ENCODE results near the gene CD300LF.

Gene CD300LF

DNA sequence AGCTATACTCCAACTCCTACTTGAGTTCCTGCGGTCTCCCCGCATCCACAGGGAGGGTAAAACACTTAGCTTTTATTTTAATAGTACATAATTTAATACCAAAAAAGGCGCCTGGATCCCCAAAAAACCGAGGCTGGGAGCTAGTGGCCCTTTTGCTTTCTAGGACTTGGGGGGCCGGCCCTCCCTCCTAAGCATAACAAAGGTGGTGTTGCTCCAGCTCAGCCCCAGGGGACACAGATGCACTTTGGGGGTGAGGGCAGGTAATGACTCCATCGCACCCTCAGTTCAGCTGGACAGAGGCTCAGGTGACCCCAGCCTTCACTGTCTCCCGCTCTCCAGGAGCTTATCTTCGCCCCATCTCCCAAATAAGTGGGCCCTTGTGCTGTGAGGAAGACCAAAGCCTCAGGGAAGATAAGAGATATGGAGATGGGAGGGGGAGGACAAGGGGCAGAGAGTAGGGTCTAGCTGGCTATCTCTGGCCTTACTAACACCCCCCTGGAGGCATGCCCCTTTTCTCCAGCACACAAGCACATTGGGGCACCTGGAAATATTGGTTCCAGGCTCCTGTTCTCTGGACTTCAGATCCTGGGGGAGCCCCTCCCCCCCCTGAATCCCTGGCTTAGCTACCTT lies 32.9 kb upstream of the CD300LF start:
- no peak for DNase-seq

DNA sequence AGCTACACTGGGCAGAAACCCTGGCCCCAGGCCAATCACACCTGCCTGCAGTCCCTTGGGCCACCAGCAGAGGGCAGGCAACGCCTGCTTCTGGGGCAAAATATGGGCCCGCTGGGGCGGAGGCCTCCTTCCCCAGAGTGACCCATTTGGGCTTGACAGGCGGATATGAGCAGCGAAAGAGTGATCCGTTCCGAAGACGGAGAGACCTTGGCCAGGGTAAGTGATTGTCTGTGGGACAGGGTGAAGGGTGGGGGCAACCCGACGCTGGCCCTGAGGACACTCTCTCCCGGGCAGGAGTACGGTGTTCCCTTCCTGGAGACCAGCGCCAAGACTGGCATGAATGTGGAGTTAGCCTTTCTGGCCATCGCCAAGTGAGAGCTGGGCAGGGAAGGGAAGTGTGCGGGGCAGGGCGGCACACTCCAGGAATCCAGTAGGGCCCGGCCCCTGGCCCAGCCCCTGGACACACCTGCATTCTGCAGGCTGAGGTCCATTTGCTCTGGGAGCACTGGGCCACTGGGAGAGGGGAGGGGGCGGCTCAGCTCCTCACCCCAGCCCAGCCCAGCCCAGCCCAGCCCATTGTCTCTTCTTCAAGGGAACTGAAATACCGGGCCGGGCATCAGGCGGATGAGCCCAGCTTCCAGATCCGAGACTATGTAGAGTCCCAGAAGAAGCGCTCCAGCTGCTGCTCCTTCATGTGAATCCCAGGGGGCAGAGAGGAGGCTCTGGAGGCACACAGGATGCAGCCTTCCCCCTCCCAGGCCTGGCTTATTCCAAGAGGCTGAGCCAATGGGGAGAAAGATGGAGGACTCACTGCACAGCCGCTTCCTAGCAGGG lies 32.2 kb upstream of the CD300LF start:
- DNase-seq = peak; percentile 84

DNA sequence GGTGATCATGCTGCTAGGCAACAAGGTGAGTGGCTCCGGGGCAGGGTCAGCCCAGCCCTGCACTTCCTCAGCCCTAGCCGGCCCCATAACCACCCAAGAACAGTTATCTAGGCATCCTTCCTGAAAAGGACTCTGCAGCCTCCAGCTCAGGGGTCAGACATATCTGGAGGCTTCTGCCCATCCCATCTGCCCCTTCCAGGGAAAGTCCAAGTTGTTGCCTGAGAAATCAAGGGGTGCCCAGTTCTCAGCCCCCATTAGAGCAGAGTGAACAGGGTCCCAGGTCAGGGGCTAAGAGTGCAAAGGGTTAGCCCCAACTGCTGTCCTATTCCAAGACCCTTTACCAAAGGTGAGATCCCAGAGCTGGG lies 31.6 kb upstream of the CD300LF start:
- DNase-seq = no peak

DNA sequence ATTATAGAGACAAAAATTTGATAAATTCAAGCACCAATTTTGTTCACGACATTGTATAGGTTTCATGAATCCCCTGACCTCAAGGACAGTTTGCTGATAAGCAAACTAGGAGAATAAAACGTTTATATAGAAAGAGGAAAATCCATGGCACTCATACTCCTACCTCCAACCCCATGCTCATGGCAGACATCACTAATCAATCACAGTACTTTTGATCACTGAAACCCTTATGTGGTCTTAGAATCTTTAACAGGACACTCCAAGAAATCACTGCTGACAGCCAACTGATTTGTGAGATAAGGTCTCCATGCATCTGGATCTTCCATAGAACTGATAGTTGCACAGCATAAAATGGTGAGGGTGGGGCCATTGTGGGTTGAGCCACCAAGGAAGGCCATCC lies 31.0 kb upstream of the CD300LF start:
- DNase-seq = no peak

DNA sequence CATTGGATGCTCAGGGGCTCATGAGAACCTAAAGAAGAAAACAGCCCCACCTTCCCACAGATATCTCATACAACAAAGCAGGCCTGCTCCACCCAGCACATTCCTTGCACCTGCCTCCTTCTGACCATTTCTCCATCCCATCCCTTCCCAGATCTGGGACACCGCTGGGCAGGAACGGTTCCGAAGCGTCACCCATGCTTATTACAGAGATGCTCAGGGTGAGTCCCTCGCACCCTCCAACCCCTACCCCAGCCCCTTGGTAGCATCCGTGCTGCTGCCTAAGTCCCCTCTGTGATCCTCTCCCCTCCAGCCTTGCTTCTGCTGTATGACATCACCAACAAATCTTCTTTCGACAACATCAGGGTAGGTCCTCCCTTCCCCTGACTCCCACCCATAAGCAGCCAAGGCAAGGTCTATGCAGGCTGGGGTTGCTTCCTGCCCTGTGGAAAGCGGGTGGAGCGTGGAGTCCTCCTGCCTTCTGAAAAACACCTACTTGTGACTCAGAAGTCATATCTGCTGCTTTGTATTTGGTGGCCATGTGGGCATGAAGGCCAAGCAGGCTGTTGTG lies 30.3 kb upstream of the CD300LF start:
- DNase-seq = peak; percentile 30

DNA sequence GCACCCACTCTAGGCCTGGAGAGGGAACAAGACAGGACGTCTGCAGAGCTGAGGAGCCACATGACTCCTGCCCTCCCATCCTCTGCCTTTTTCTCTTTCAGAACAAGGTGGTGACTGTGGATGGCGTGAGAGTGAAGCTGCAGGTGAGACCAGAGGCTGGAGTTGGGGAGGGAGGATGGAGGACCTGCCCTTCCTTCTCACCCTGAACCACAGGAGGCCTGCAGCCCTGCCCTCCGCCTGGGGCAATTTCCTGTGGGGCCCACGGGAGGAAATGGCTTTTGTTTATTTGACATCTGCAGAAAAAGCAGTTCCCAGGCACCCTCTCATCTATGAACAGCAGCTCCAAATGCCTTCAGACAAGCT lies 29.4 kb upstream of the CD300LF start:
- DNase-seq = peak; percentile 77

DNA sequence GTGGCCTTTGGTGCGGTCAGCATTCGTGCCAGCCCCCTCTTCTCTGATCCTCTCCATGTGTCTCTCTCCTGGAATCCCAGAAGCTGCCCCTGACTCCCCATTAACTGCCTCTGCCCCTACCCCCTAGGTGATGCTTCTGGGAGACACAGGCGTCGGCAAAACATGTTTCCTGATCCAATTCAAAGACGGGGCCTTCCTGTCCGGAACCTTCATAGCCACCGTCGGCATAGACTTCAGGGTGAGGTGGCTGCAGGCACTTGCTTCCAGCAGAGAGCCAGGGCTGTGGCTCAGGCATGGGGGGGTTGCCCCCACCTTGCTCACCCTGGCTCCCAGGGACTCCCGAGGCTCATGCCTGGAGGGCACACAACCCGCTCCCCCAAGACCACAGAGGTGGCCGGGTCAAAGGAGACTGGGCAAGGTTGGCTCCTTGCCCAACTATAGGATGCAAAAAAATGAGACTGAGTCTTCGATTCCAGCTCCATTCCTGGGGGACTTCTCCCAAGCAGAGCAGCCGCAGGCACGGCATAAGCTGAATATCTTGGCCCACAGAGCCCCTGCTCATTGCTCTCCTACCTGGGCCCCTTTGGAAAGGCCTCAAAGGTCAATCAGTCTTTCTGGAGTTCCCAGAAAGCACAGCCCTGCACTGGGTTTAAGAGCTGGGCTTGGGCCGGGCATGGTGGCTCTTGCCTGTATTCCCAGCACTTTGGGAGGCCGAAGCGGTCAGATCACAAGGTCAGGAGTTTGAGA lies 28.1 kb upstream of the CD300LF start:
- no peak for DNase-seq

DNA sequence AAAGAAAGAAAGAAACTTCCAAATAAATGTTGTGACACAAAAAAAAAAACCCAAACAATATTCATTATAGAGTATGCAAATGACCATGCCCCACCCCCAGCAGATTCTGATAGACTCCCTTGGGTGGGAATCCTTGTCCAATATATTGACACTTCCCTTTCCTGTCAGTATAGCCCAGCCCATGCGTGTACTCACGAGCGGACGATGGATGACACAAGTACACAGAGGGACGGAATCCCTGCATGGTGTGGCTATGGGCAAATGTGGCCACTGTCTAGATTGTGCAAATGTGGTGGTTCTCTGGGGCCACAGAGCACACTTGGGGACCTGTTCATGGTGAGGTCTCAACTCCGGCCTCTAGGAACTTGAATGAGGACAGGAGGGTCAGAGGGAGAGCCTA lies 27.4 kb upstream of the CD300LF start:
- DNase-seq = no peak

DNA sequence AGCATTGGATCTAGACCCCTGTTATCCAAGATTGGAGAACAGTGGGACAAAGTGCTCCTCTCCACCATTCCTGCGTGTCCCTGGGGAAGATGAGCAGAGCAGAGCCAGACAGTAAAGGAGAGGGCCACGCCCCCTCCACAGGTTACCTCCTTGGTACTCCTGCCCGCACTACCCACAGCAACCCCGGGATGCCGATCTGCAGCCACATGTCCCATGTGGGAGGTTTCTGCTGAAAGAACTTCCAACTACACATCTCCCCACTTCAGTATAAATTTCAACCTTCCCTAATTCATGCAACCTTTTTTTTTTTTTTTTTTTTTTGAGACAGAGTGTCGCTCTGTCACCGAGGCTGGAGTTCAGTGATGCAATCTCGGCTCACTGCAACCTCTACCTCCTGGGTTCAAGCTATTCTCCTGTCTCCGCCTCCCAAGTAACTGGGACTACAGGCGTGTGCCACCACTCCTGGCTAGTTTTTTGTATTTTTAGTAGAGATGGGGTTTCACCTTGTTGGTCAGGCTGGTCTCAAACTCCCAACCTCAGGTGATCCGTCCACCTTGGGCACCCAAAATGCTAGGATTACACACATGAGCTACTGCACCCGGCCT lies 26.6 kb upstream of the CD300LF start:
- DNase-seq = peak; percentile 58

DNA sequence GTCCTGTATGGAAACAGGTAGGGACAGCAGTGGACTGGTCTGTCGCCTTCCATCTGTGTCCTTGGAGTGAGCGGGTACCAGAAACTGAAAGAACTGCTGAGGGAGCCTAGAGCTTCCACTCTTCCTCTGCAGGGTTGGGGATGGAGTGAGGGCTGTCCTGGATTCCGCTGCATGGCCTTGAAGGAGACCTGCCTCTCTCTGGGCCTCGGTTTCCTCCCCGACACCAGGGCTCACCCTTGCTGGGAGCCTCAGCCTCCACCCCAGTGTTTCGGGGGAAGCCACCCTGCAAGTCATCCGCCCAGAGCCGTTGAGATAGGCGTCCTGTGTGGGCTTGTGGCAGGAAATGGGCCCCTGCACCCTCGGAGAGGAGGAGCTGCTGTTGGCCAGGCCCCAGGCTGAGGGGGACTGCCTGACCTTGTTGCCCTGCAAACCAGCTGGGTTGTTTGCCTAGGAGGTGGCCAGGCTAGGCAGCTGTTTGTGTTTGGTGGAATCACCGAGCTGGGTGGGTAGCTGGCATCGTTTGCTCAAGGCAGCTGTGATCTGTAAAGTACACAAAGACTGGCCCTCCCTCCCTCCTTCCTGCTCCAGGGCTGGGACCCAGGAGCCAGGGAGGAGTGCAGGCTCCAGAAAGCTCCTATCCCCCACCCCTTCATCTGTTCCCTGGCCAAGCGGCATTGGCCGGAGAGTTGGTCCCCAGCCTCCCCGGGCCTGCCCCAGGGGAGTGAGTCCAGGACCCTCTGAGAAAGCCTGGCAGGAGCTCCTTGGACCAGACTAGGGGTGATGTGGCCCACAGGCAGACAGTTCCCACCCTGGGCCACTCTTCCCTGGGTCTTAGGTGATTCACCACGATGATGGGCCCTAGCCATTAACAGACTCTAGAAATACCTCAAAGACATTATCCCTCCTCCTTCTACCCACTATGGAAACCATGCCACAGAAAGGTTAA lies 25.6 kb upstream of the CD300LF start:
- DNase-seq = peak; percentile 84

DNA sequence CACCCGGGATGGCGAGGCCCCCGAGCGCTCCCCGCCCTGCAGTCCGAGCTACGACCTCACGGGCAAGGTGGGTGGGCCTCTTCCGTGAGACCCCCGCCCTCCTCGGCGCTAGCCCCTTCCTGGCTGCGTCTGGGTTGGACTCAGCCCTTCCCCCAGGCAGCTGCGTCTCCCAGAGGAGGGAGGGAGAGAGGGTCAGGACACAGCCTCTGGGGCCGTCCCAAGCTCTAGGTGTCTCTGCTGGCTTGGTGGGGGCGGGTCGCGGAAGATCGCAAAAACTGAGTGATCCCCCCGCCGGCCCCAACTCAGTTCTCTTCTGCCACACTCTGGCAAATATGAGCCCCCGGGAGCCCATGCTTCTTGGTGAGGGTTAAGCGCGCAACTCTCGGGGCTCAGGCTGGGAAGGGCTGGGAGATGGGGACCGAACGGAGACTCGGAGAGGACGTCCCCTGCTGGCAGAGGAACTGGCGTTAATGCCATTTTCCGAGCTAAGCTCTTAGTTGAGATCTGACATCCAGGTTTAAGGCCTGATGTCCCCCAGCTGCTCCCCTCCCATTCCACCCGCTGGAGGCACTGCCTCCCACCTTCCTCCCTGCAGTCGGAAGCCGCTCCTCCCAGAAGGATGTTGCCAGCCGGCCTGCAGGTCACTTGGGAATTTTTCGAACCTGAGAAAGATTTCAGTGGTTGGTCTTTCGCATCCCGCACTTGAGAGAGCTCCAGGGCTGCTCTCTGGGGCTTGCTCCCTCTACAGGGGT lies 24.8 kb upstream of the CD300LF start:
- DNase-seq = peak; percentile 58

DNA sequence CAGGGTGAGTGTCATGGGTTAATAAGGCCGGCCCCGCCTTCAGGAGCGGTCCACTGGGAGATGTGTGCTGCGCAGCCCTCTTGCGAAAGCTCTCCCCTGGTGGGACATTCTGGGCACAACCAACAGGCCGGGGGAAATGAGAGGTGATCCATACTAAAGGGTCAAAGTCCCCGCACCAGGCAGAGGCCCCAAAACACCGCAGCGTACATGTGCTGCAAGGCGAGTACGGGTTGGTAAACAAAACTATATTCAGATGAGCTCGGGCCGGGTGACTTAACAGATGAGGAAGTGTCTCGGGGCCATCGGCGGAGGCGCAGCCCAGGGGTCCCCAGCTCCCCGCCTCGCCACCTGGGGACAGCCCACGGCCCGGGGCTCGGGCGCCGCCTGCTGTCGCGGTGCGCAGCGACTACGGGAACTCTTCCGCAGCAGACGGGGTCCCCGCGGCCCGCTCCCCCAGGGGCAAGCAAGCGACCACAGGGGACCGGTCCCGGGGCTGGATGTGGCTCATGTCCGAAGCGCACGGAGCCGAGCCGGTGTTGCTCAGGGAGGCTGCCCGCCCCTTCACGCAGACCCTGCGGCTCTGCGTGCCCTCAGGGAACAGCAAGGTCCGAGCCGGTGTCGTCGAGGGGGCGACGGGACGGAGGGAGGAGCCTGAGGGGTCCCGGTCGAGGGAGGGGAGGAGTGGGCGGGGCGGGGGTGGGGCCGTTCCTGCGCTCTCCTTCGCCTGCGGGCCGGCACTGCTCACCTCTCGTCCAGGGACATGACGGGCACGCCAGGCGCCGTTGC lies 24.0 kb upstream of the CD300LF start, which contains the start of gene RAB37:
Gene RAB37 (plus strand): TSS at position 744 of the 786 bp plus-strand sequence. CDS start 17 bp downstream, at position 761.
- DNase-seq = peak; percentile 64

DNA sequence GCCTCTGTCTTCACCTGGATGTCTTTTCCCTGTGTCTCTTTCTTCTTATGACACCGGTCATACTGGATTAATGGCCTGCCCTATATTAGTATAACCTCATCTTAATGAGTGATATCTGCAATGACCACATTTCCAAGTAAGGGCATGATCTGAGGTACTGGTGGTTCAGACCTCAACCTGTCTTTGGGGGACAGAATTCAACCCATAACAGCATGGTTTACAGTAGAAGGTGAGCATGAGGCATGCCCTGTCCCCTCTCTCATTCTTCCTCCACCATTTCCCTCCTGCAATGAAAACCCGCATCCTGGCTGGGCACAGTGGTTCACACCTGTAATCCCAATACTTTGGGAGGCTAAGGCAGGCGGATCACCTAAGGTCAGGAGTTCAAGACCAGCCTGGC lies 21.5 kb upstream of the CD300LF start:
- DNase-seq = no peak

DNA sequence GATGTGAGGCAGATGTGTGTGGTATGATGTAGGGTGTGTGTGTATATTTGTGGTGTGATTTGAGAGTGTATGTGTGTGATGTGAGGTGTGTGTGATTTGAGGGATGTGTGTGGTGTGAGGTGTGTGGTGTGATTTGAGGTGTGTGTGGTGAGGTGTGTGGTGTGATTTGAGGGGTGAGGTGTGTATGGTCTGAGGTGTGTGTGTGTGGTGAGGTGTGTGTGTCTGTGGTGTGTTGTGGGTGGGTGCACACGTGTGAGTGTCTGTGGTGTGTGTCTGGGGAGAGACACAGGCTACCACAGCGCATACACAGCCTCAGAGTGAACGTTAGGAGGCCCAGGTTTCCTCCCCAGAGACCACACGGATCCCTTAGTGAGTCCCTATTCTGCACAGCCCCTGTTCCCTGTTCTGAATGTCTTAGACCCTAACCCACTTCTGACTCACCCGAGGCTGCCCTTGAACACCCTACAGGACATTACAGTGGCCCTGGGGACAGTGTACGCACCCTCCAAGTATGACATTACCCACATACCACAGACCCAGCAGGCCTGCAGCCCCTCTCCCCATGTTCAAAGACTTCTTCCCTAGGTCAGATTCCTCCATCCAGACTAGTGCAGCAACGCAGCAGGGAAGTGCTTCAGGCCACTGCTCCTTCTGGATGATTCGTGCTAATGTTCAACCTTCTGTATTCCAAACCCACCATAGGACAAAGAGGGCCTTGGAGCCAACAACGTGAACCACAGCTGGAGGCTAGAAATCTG lies 20.8 kb upstream of the CD300LF start:
- no peak for DNase-seq

DNA sequence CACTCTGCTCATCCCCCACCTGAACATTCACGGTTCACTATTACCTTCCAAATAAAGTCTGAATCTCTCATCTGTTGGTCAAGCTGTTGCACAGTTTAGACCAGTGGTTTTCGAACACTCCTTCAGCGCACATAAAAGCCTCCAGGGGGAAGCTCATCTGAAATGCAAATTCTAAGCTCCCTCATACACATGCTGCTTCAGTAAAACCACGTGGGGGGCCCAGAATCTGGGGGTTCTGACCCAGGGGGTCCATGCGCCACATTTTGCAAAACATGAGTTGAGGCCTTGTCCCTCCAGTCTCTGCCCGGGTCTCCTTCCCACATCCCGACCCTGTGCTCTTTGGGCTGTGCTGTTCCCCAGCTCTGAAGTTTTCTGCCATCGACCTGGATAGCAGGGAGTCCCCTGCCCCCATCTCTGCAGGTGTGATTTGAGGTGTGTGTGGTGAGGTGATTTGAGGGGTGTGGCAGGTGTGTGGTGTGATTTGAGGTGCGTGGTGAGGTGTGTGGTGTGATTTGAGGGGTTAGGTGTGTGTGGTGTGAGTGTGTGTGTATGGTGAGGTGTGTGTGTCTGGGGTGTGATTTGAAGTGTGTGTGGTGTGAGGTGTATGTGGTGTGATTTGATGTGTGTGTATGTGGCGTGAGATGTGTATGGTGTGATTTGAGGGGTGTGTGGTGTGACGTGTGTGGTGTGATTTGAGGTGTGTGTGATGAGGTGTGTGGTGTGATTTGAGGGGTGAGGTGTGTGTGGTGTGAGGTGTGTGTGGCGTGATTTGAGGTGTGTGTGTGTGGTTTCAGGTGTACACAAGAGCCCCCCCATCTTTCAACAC lies 19.5 kb upstream of the CD300LF start:
- no peak for DNase-seq

DNA sequence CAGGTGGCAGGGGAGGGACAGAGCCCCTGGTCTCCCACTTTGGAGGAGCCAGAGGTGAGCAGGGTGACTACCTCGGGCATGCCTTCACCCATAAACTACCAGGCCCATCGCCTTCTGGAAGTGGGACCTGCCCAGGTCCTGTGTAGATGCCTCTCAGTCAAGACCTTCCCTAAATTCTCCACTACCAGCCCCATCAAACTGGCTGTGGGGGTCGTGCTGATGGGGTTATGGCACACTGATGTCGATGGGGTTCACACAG lies 18.6 kb upstream of the CD300LF start:
- no peak for DNase-seq

DNA sequence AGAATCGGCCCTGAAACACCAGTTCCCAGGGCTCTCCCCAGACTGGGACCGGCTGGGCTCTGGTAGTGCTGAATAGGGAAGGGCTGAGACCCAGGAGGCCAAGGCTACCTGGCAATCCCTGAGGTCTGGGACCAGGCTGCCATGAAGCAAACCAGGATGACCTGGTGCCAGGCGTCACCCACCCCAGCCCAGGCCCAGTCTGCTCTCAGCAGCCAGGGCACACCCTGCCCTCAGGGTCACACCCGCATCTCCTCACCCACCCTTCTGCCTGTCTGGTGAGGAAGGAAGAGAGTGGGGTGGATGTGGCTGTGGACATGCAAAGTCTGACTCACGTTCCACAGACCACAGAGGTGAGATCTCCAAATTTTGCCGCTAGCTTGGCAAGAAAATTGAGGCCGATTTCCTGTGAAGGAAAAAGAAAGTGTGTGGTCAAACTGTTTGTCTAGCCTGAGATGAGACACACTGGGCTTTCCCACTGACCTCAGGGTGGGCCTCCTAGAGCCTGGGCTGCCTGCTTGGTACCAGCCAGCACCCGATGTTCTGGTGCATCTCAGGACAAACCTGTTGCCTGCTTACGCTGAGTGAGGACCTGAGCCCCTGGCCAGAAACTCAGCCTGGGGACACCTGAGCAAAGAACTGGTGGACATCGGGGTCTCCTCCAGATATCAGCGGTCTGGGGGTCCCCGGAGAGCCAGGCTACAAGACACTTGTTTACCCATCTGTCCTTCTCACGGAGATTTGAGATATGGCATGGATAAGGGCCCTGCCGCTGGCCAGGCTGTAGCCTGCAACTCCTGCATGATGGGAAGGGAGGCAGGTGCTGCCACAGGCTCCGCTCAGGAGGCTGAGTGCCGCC lies 18.0 kb upstream of the CD300LF start:
- DNase-seq = peak; percentile 61

DNA sequence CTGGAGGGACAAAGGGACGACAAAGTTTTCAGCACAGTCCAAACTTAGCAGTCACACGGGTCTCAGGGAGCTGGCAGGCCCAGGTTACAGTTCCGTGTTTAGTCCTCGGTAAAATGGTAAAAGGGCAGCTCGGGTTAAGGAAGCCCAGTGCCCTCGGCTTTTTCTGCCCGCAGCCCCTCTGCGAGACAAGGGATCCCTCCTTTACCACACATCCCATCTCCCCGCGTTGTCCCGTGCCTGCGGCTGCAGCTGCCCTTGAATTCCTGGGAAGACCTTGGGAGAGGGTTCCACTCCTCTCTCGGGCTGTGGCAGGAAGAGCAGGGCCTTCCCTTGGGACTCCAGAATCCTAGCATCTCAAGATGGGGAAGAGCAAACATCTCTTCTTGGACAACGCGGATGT lies 17.1 kb upstream of the CD300LF start:
- DNase-seq = no peak

Data from CD4-positive, alpha-beta T cell treated with Interleukin-6 for 4 hours (primary cell).